Measurements from ENCODE around the gene MAP3K5. TPM values are rescaled to one million over a fixed set of nuclear protein-coding genes. Genes with fewer than 3 reads are reported as not detected.

MAP3K5 gene
- total RNA-seq, 4 donors from 2014 or later: 20.8 to 31.7 (median 23.4) TPM

DNA sequence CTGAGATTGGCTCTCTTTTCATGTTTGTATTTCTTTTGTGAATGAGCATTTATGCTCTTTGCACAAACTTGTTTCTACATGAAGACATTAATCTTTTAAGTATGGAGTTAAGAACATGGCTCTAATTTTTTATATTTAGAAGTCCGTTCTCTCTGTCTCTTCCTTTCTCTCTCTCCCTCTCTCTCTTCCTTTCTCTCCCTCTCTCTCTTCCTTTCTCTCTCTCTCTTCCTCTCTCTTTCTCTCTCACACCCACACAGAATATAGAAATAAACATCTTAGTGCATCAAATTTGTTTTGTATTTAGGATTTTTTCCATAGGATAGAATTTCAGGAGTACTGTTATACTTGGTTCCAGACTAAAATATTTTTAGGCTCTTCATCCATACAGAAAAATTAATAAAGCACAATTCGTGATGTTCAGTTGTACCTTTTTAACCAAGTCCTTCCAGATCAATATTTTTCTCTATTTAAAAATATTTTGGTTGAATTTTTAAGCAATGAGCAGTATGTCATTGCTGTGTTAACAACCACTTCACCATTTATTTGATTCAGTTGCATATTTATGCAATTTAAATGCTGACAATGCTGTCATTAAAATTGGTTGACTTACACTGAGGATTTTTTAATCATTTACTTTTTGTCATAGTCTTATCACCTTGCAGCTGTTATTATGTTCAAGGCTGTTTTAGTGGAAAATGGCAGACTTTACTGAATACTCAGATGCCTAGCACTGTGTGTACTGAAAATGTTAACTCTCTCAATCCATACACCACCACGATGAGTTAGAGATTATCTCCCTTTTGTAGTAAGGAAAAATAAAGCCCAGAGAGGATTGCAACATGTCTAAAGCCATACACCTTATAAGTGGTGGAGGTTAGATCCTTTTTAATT, 129.7 kb downstream of the MAP3K5 start:
- Histone ChIP-seq H3K4me3 (no peak overlapping the region), H3K36me3 (peaks cover 0 to 17% of the 10 kb centered on the region in 2 donors), H3K27ac (no peak overlapping the region), H3K9me3 (no peaks in the 10 kb centered on the region), H3K4me1 (no peaks in the 10 kb centered on the region), H3K27me3 (no peaks in the 10 kb centered on the region)
- 61 to 97% methylated on average over 3 of the region's 3 CpGs for whole genome bisulfite sequencing, 2 donors (ENCODE audit: low coverage in 1 of 2)
- TF ChIP-seq POLR2AphosphoS5 (IDR thresholded peaks at IDR 0.05) (no peak), EP300 (IDR thresholded peaks at IDR 0.05) (no peak), POLR2A (IDR thresholded peaks at IDR 0.05) (no peak)
- TF ChIP-seq, protein P1, sequence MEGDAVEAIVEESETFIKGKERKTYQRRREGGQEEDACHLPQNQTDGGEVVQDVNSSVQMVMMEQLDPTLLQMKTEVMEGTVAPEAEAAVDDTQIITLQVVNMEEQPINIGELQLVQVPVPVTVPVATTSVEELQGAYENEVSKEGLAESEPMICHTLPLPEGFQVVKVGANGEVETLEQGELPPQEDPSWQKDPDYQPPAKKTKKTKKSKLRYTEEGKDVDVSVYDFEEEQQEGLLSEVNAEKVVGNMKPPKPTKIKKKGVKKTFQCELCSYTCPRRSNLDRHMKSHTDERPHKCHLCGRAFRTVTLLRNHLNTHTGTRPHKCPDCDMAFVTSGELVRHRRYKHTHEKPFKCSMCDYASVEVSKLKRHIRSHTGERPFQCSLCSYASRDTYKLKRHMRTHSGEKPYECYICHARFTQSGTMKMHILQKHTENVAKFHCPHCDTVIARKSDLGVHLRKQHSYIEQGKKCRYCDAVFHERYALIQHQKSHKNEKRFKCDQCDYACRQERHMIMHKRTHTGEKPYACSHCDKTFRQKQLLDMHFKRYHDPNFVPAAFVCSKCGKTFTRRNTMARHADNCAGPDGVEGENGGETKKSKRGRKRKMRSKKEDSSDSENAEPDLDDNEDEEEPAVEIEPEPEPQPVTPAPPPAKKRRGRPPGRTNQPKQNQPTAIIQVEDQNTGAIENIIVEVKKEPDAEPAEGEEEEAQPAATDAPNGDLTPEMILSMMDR (IDR thresholded peaks at IDR 0.05): no peak
- ATAC-seq: no peak

DNA sequence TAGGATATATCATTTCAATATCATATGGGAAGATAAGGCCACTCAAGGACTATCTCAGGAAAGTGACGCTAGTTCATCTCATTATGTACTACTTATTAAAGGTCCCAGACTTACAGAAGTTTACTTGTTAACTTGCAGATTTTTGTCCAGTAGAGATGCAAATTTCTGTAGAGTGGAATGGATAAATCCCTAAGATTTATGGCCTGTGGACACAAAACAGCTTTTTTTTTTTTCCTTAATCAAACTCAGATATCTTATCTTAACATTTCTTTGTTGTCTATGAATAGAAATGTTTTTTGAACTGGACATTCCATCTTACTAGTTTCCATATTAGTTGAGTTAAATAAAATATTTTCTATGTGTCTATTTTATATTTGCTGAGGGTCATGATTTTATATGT, 131.6 kb downstream of the MAP3K5 start:
- H3K4me1 ChIP-seq: no peaks in the 10 kb centered on the region
- ATAC-seq: no peak

DNA sequence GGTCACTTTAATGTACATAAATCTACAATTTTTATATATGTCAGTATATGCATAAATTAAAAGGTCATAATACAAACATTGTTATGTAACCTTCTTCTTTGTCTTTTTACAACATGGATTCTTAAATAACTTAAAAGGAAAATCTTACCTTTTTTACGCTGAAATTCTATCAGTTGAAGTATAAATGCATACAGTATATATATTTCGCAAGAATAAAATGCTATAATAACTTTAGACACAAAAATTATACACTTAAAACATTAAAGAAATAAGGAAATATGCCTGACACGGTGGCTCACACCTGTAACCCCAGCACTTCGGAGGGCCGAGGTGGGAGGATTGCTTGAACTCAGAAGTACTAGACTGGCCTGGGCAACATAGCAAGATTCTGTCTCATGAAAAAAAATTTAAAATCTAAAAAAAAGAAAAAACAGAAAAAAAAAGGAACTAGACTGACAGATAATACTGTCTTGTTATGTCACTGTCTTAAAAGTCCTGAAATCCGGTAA, 132.2 kb downstream of the MAP3K5 start:
- 90 to 93% methylated on average over 4 to 6 of the region's 6 CpGs for WGBS, 2 donors (ENCODE audit: low coverage in 1 of 2)

More for the DNA sequence above, 131.6 kb downstream of the MAP3K5 start:
- TF ChIP-seq, protein P1 (IDR thresholded peaks at IDR 0.05): no peak
- TF ChIP-seq POLR2AphosphoS5 (IDR thresholded peaks at IDR 0.05) (no peak), POLR2A (IDR thresholded peaks at IDR 0.05) (no peak), EP300 (IDR thresholded peaks at IDR 0.05) (no peak)
- Histone ChIP-seq H3K4me3 (no peak overlapping the region), H3K9me3 (no peaks in the 10 kb centered on the region), H3K27me3 (no peaks in the 10 kb centered on the region), H3K36me3 (peaks cover 0 to 26% of the 10 kb centered on the region in 2 donors), H3K27ac (no peak overlapping the region)
- WGBS, 2 donors (ENCODE audit: low coverage in 1 of 2): 94 to 100% methylated on average over 1 of the region's 1 CpG

DNA sequence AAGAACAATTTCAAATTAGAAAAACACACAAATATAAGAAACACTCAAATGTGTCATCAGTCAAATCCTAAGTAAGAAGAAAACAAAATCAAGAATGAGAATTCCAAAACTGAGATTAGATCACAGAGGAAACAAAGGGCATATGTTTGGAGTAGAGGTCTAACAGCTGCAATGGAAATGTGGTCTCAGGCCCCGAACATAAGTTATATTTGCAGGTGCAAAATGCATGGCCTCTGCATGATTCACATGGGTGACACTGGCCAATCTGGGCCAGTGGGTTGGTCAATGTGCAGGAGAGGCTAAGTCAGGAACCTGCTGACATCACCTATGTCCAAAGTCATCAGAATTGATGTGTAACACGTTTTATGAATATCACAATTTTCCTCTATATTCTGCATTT, 133.6 kb downstream of the MAP3K5 start:
- no peak overlapping the region for H3K27ac ChIP-seq
- no peaks in the 10 kb centered on the region for H3K4me1 ChIP-seq
- peaks cover 0 to 23% of the 10 kb centered on the region in 2 donors for H3K36me3 ChIP-seq
- H3K4me3 ChIP-seq: no peak overlapping the region
- 92 to 95% methylated on average over 2 of the region's 2 CpGs for WGBS, 2 donors (ENCODE audit: low coverage in 1 of 2)
- no peak for TF ChIP-seq EP300 (IDR thresholded peaks at IDR 0.05)
- TF ChIP-seq POLR2A (IDR thresholded peaks at IDR 0.05): no peak
- ATAC-seq: no peak
- H3K9me3 ChIP-seq: no peaks in the 10 kb centered on the region
- no peaks in the 10 kb centered on the region for H3K27me3 ChIP-seq

More for the DNA sequence above, 132.2 kb downstream of the MAP3K5 start:
- H3K27ac ChIP-seq: no peak overlapping the region
- H3K4me3 ChIP-seq: no peak overlapping the region
- H3K27me3 ChIP-seq: no peaks in the 10 kb centered on the region
- H3K4me1 ChIP-seq: no peaks in the 10 kb centered on the region
- TF ChIP-seq, protein P1 (IDR thresholded peaks at IDR 0.05): no peak
- no peak for TF ChIP-seq EP300 (IDR thresholded peaks at IDR 0.05)
- no peak for TF ChIP-seq POLR2A (IDR thresholded peaks at IDR 0.05)
- TF ChIP-seq POLR2AphosphoS5 (IDR thresholded peaks at IDR 0.05): no peak
- H3K36me3 ChIP-seq: peaks cover 0 to 25% of the 10 kb centered on the region in 2 donors
- no peaks in the 10 kb centered on the region for H3K9me3 ChIP-seq
- ATAC-seq: no peak

DNA sequence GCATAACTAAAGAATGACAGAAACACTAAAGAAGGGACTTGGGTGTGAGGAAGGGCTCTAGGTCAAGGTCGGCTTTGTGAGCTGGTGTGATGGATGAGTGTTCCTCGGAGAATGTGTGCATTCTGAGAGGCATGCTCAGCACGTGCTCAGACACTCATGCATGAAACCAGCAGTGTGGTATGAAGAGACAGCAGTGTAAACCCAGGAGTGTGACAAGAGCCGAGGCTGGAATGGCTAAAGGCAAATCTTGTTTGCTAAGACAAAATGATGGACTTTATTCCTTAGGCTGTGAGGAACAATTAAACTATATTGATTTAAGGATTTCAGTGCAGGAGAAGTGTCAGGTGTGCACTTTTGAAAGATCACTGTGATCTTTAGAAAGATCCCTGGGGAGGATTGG, 134.6 kb downstream of the MAP3K5 start:
- Histone ChIP-seq H3K36me3 (peaks cover 0 to 23% of the 10 kb centered on the region in 2 donors), H3K4me1 (no peaks in the 10 kb centered on the region), H3K27ac (no peak overlapping the region), H3K9me3 (no peaks in the 10 kb centered on the region), H3K4me3 (no peak overlapping the region), H3K27me3 (no peaks in the 10 kb centered on the region)
- no peak for TF ChIP-seq POLR2AphosphoS5 (IDR thresholded peaks at IDR 0.05)
- no peak for TF ChIP-seq EP300 (IDR thresholded peaks at IDR 0.05)
- TF ChIP-seq, protein P1 (IDR thresholded peaks at IDR 0.05): no peak
- TF ChIP-seq POLR2A (IDR thresholded peaks at IDR 0.05): no peak
- ATAC-seq: no peak
- WGBS, 2 donors (ENCODE audit: low coverage in 1 of 2): 43 to 68% methylated on average over 3 of the region's 4 CpGs

Measured in gastroesophageal sphincter (tissue), 4 donors.